ENCODE measurements around the gene PHACTR1.
"Not testable (repeated sequence)": the region's sequence is repeated elsewhere in the genome, so short reads cannot be mapped to it uniquely, and the experiment has no call there.

Gene PHACTR1

DNA sequence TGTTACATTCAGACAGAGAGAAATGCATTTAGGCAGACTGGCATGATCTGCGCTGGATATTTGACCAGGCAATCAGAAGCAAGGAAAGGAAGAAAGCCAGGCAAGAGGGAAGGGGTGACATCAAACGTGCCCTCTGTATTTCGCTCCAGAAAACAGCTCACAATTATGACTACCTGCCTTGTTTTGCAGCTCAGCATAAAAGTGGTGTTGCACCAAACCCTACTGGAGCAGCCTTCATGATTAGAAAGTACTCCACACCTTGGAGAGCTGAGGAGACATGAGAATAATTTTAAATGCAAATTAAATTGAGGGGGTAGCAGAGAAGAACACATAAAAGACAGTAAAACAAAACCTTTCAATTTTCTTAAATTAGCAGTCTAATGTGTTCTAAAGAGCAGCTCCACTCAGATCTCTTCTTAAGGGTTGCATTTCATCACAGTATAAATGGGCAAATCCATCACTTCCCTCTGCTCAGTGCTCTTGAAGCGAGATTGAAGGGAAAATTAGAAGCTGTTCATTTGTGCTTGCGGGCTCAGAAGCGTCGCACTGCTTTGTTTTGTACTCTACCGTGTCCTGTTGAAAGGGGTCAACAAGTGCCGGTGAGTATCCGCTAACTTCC lies at the start of gene PHACTR1:
PHACTR1 (plus strand) TSS at position 470 of the 619 bp plus-strand sequence.
- no peak for FAIRE-seq

- no peak for FAIRE-seq
Measured at GRCh38 chr6:12666886-12667285, 49.7 kb upstream of the PHACTR1 start.

DNA sequence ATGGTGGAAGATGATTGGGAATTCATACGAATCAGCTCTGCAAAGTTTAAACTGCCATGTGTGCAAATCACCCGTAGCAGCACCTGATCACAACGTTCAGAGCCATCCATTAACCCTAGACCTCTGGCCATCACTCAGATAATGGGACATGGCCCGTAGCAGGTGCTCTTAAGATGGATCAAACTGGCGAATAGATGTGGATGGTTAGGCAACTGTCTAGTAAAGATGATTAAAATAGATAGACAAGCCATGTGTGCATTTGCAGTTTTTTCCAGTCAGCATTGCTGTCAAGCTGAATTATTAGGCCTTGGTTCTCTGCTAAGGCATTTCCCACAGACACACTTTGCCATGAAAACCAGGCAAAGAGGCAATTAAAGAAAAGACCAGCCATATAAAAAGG lies 40.6 kb upstream of the PHACTR1 start:
- FAIRE-seq = no peak

DNA sequence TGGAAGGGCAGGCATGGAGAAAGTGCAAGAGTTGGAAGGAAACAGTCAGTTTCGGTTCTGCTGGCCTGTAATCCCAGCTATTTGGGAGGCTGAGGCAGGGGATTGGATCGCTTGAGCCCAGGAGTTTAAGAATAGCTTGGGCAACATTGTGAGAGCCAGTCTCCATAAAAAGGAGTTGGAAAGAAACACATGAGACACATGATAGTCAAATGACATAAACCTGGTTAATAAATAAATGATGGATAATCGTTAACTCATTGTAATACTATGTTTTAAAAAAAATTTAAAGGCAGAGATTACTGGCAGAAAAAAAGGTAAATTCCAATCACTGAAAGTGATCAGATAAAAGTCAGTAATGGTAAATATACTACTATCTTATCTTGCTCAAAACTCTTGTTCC lies 37.2 kb upstream of the PHACTR1 start:
- no peak for FAIRE-seq

DNA sequence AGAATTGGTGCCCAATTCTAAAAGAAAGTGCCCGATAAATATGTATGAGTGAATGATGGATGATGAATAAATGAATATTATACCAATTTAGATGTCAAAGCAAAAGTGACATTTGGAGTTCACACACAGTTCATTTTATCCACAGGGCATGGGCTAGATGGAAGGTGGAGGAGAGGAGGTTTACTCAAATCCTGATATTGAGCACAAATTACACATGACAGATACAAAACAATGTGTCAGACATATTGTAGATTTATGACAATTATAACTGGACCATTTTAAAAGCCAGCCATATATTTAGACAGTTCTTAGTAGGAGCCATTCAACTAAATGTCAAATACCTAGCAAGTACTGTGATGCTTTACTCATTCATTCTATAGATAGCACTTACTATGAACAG lies 23.4 kb upstream of the PHACTR1 start:
- no peak for FAIRE-seq

DNA sequence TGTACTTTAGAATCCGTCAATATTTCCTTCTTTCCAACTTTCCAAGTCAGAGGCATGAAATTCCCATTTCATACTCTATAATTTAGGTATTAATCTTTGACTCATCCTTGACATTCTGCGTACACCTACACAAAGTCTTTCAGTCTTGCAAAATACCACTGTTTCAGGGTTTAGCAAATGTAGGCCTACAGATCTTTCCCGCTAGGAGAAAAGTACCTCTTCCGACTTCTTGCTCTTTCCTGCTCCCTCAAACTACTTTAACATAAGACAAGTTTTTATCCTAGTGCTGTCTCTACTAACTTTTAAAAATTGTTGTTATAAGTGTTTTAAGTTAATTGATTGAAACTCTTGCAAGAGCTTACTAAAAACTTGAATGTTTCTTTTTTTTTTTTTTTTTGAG lies 18.3 kb upstream of the PHACTR1 start:
- no peak for FAIRE-seq

DNA sequence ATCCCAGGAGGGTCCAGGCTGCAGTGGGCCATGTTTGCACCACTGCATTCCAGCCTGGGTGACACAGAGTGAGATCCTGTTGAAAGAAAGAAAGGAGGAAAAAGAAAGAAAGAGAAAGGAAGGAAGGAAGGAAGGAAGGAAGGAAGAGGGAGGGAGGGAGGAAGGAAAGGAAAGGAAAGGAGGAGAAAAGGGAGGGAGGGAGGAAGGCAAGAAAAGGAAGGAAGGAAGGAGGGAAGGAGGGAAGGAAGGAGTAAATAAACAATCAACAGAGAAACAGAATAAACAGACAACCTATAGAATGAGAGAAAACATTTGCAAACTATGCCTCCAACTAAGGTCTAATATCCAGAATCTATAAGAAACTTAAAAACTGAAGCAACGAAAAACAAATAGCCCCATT lies 11.6 kb upstream of the PHACTR1 start:
- no peak for FAIRE-seq

DNA sequence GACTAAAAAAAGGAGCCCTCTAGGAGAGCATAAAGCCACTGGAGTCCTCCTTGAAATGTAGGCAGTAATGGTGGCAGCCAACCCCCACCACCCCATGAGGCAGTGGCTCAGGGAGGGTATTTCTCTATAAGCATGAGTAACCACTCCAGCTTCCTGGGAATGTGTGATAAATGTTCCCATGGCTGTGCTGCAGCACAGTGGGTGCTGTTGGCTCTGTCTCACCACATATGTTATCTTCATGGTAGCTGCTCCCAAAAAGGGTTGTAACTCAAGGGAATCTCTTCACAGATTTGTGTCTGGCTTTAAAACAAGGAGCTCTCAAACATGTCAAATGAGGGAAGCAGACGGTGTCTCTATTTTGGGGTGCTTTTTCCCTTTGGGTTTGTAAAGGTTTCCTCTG lies 7.5 kb upstream of the PHACTR1 start:
- no peak for FAIRE-seq

- no peak for FAIRE-seq
Measured at GRCh38 chr6:12709556-12710232, 6.9 kb upstream of the PHACTR1 start.

GRCh38 chr6:12710921-12711320 lies 5.6 kb upstream of the PHACTR1 start:
- no peak for FAIRE-seq

DNA sequence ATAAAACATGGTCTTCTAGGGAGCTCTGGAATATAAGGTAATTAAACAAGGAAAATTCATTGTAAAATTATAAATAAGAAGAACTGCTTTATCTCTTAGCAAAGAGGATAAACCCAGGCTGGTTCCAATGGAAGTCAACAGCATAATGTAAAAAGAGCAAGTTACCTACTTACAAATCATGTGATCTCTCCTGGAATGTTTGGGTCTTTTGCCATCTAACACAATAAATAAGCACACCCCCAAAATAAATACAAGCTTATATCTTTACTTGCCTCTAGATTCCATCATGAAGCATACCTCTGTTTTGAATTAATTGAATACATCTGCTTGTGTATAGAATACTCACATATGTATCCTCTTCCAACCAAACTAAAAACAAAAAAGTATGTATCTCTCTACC lies 2.5 kb upstream of the PHACTR1 start:
- no peak for FAIRE-seq

DNA sequence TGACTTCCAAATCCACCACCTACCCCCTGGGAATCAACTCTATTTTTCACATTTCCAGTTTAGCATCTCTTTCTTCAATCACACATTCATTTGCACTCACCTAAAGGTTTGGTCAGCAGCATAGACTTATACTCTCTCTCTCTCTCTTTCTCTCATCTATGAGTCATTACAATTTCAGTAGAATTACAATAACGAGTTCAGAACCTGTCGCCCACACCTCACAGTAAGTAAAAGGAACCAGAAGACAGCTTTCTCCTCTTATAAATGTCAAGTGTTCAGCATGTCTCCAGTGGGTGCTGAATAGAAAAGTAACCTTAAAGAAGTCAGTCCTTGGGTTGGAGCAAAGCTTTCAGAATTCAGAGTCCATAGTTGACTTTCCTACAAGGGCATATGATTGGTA lies 1.1 kb upstream of the PHACTR1 start:
- no peak for FAIRE-seq

DNA sequence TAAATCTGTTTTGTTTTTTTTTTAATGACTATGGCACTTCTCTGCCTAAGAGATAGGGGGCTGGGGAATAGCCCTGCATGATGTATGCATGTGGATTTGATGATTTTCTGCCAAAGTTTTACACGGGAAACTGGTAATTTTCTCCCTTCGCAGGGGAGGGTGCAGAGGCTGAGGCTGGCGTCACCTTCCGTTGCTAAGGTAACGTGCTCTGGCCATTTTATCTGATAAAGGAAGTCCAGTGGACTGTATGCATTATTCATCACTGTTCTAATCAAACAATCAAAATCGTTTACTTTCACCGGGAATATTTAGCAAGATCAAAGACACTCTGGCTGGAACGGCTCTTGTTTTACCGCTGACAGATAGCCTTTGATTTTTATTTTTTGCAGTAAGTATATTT lies 789 bp downstream of the PHACTR1 start:
- peak; percentile 56 for FAIRE-seq

DNA sequence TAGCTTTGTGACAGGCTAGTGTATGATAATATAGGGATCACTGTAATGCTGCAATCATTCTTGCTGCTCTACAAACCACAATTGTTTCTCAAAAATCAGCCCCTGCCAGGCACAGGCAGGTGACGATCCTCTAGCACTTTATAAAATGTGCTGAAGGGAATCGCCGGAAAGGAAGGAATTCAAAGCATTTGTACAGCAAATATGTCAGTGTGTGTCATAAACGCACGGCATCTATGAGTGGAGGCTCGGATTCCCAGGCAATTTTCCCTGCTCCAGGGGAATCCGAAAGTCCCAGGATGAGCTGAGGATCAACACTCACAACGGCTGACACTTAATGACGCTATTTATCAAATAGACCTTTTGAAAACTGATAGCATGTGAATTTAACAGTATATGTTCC lies 1.4 kb downstream of the PHACTR1 start:
- no peak for FAIRE-seq

- no peak for FAIRE-seq
Measured at GRCh38 chr6:12719017-12719416, 2.5 kb downstream of the PHACTR1 start.

- FAIRE-seq = no peak
Measured at GRCh38 chr6:12720310-12720709, 3.7 kb downstream of the PHACTR1 start.

DNA sequence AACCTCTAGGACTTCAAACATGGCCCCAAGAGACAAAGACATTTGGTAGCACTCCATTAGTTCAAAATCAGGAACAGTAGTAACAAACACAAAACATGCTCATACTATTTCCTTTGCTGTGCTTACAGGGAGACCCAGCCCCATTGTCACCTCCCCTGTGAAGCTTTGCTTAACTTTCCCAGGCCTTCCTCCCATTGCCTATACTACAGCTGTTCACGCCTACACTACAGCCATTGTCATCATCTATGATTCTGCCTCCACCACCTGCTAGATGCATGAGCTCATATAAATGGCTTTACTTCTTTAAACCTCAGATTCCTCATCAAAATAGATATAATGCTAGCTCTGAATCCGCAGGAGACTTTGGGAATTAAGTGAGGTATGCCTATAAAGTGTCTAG lies 8.7 kb downstream of the PHACTR1 start:
- FAIRE-seq = no peak

- FAIRE-seq = no peak
Measured at GRCh38 chr6:12729467-12729866, 12.9 kb downstream of the PHACTR1 start.

- not testable (repeated sequence) for FAIRE-seq
Measured at GRCh38 chr6:12730809-12731208, 14.2 kb downstream of the PHACTR1 start.

DNA sequence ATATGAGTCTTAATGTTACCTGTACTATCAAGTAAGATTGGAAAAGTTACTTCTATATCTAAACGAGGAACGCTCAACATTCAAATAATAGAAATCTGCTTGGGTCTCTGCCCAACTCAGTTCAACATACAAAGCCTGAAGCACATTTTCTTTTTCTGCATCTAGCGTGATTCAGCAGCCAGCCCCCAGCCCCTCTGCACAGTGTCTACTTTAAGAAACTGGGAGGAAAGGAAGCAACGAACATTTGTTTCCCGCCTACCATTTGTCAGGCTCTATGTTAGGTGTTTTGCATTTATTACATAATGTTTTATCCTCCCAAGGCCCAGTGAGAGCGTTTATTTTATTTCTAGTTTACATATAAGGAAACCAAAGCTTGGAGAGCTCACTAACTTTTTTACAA lies 17.3 kb downstream of the PHACTR1 start:
- no peak for FAIRE-seq

DNA sequence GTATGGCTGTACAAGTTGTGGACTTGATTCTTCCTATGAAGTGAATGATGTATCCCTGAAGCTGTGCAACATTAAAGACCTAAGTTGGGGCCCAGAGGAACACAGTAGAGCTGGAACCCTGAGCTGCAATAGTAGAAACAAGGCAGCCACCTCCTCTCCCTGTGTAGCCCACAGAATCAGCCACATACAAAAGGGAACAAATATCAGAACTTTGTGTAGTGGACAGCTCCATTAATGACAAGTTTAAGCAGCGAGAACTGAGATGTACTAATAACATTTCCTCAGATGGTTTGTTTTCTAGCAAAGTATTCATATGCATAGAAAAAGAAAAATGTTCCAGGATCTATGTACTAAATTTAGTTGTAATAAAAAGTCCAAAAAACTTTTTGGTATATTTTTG lies 19.2 kb downstream of the PHACTR1 start:
- no peak for FAIRE-seq

- no peak for FAIRE-seq
Measured at GRCh38 chr6:12748411-12748810, 31.8 kb downstream of the PHACTR1 start.

DNA sequence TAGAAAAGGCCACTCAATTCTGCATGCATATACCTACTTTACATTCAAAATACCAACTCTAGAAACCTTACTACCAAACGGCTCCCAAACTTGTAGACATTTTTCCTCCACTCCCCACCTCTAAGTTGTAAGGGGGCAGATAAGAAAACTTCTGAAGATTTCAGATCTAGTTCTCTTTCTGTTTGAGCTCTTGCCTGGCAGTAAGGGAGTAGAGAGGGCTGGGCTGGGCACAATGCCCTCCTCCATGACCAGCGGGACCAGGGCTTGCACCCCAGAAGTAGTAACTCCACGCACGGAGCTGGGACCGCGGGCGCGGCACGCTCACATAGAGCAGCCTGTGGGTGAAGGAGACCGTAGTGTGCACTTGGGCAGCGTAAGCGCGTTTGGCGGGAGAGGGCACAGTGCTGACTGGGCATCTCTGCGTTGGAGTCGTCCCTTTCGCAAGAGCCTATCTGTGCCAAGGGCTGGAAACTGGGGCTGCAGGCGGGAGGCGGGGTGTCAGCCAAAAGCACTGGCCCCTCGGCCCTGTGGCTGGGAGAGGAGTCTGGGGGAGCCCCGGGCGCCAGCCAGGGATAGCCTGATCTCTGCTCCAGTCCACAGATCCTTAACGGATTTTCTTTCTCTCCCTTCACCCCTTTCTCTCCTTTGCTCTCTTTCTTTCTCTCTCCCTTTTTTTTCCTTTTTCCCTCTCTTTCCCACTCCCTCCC lies 32.4 kb downstream of the PHACTR1 start:
- no peak for FAIRE-seq

Data from islet of Langerhans (tissue), 1 donor.